ENCODE results near the gene SCYGR7.

DNA sequence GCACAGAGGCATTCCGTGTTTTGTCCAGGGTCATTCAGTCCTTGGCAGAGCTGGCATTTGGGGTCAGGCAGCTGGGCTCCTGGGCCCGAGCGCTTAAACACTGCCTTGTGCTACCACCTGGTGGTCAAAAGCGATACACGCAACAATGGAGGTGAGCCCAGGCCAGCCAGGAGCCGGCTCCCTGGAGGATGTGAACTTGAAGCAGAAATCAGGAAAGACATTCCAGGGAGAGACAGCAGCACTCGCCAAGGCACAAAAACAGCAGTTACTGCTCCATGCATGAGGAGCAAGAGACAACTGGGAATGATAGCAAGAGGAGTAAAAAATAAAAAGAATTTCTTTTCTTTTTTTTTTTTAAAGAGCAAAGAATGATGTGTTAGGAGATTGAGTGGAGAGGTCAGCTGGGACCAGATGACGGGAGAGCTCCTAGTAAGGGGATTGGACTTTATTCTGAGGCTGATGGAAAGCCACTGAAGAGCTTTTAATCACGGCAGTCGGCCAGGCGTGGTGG is 38.3 kb downstream of the SCYGR7 start:
- TF ChIP-seq POLR2A (IDR thresholded peaks at IDR 0.05; ENCODE audit: low read depth, low read length): no peak
- TF ChIP-seq POLR2AphosphoS5 (IDR thresholded peaks at IDR 0.05; ENCODE audit: low read depth, low read length): no peak

Data from GM12892 (cell line).